GM18951 (cell line): ENCODE measurements around the gene PRRC2A.

Experiments used
- POLR2A ChIP-seq: IDR thresholded peaks from 4 replicates; pipeline ENCODE4 v1.6.1; 2011; ENCODE audit warnings: mild to moderate bottlenecking; ENCODE audit not compliant: insufficient read length, insufficient read depth; ENCODE audit errors: extremely low read depth
- in situ Hi-C: fragments of 300-500 bp; cut with MboI; formaldehyde crosslinking; loops from one replicate; pipeline ENCODE4 v1.12.0; 2022; ENCODE audit warnings: low sequenced_read_pairs, mixed read lengths, inconsistent platforms; ENCODE audit not compliant: unreplicated experiment

Gene PRRC2A

DNA sequence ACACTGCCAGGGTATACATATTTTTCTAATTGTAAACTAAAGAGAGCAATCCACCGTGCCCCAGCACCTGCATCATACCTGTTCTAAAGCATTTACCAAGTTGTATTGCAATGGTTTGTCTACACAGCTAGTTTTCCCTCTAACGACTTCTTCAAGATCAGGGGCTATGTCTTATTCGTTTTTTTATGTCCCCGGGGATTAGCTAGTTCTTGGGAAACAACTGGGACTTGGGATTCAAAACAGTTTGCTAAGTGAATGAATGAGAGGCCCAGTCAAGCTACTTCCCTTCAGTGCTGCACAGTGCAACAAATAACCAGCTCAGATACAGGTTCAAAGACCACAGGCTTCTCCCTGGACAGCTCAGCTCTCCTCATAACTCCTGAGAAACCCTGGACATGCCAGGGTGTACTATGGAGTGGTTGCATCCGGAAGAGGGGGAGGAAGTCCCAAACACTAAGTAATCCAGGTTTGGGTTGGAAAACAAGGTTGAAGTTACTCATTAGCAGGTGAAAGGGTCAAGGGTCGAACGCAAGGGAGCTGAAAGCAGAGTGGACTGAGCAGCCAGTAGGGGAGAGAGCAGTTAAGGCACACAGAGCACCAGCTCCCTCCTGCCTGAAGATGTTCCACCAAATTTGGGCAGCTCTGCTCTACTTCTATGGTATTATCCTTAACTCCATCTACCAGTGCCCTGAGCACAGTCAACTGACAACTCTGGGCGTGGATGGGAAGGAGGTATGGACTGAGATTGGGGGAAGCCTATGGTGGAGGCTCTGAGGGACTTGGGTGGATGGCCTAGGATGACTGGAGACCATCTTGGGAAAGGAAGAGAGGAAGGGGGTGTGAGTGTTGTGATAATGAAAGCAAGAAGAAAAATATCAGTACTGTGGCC, 35.1 kb downstream of the PRRC2A start, which contains the start of gene APOM:
Gene APOM (plus strand): TSS at position 546 of the 889 bp plus-strand sequence. CDS start 73 bp downstream, at position 619.
- in situ Hi-C loops: no loop called here
- TF ChIP-seq POLR2A: no peak

- TF ChIP-seq POLR2A: no peak
- in situ Hi-C loops: no loop called here
These were observed 37.1 kb downstream of the PRRC2A start for GRCh38 chr6:31657406-31658157.

GRCh38 chr6:31658158-31658688, 37.7 kb downstream of the PRRC2A start:
- in situ Hi-C loops: no loop called here

DNA sequence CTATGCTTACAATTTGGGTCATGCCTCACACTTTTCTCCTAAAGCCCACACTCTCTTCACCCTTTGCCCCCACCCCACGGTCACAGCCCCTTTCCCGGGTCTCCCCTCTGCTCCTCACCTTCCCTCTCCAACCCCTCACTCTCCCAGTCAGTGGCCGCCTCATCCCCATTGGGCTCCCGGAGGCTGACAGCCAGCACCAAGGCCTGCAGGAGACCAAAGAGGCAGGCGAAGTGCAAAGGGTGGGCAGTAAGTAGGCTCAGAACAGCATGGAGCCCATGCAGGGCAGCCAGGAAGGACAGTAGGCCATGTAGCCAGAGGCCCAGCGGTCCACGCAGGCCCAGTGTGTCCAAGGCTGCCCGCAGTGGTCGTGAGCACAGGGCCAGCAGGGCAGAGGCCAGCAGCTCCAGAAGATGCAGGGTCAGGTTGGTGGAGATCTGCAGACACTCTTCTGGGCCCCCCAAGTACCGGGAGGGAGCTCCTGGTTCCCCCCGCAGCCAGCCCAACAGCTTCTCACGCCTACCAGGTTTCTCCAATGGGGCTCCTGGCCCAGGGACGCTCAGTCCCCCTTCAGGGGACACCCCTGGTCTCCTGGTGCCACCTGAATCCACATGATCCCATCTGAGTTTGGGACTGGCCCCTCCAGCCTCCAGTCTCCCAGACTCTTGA, 38.6 kb downstream of the PRRC2A start:
- in situ Hi-C loops: no loop called here
- no peak for TF ChIP-seq POLR2A

More at GRCh38 chr6:31658158-31658688, 37.7 kb downstream of the PRRC2A start:
- no peak for TF ChIP-seq POLR2A

GRCh38 chr6:31659649-31660380, 39.3 kb downstream of the PRRC2A start:
- no peak for TF ChIP-seq POLR2A
- in situ Hi-C loops: no loop called here

DNA sequence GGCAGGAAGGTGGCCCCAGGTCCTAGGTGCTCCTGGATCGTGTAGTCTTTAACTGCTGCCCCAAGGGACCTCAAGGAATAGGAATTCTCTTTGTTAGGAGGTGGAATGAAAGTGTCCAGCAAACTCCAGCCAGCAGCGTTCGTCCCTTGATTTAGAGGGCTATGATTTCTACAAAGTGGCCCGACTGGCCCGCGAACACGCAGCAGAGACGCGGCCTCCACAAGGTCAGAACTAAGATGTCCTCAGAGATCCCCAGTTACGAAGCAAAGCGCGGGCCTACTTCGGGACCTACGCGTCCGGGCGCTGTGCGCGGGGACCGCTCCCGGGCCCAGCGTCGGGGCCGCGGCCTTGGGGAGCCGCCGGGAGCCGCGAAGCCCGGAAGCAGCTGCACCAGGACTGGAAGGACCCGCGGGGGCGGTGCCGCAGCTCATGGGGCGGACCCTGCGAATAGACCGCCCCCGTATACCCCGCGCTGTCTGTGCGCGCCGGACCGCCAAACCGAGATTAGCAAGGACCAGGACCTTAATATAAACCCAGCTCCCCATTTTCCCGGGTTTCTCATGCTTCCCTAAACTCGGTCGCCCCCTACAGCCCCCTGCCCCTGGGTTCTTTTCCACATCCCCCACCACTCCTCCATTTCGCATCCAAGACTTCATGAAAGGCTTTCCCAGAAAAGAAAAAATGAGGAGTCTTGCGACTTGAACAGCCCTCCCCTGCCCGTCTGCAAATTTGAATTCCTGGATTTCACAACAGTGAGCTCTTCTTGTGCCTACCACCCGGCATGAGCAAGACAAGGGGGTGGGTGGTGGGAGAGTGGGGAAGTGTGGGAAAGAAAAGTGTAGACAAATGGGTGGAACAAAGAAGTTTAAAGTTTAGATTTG, 40.1 kb downstream of the PRRC2A start, which contains the start of gene C6orf47:
Gene C6orf47 (minus strand): TSS at position 398 of the 881 bp plus-strand sequence. CDS start 831 bp downstream, outside the sequence.
- in situ Hi-C loops: no loop called here
- TF ChIP-seq POLR2A: peak; percentile 96

- in situ Hi-C loops: no loop called here
- no peak for TF ChIP-seq POLR2A
These were observed 41.0 kb downstream of the PRRC2A start for GRCh38 chr6:31661262-31662123.

DNA sequence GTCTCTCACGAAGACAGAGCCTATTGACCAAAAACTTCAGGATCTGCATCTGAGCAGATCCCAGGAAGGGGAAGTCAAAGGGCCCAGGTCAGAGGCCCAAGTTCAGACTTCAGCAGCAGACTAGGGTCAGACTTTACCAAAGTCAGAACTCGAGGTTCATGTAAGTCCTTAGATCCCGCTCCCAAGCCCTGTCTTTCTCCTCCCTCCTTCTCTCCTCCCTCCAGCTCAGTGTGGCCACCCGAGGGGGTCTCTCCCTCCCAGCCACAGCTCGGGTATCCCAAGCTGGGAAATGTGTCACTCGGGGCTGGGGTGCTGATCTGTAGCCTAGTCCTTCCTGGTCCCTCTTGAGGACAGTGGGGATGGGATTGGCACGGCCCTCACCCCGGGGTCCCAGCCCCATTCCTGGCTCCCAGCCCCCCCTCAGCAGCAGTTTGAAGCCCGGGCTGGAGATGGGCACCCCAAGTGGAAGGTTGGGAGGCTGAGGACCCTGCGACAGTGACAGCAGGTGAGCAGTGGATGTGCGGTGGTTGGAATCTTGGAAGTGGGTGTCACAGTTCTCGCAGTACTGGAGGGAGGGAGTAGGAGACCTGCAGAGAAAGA, 41.7 kb downstream of the PRRC2A start:
- in situ Hi-C loops: no loop called here

DNA sequence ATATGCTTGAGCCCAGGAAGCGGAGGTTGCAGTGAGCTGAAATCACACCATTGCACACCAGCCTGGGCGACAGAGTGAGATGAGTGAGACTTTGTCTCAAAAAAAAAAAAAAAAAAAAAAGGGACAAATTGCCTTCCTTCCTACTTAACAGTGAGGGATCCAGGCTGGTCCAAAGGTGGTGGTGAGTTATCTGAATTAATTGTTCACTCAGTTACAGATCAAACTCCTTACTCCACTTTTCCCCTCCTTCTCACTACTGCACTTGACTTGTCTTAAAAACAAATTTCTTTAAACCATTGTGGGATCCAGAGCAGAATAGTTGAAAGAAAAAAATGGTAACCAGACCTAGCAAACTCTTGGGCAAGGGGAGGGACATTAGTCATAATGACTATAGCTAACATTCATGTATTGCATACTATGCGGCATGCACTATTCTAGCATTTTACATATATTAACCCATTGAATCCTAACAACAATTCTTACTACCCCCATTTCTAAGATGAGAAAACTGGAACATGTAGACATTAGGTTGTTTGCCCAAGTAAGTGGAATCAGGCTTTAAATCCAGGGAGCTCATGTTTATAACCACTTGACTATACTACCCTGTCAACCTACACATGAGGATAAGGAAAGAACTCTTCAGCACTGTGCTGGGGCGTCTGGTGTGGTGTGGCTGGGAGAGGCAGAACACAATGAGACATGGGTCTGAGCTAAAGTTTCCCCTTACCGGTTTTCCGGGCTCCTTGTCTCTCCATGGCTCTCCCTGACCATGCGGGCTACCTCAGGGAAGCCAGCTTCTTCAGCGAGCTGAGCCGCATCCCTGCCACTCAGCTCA, 42.8 kb downstream of the PRRC2A start:
- no peak for TF ChIP-seq POLR2A
- in situ Hi-C loops: no loop called here

More for the DNA sequence above, 41.7 kb downstream of the PRRC2A start:
- TF ChIP-seq POLR2A: no peak
